Left ventricle myocardium inferior (tissue), 1 donor: ENCODE data around the gene EHBP1L1. TPM values are rescaled to one million over a fixed set of nuclear protein-coding genes. Genes with fewer than 3 reads are reported as not detected.

Experiments used
- DNase-seq: peaks from one replicate; pipeline ENCODE4 v3.0.0-alpha.2; 2020
- H3K27ac ChIP-seq: fragments of 200-600 bp; replicated peaks from 2 replicates; pipeline ENCODE4 v1.8.0; 2021
- H3K27me3 ChIP-seq: fragments of 200-600 bp; 2 replicates; pipeline ENCODE4 v1.8.0; 2021; ENCODE audit warnings: low read depth
- H3K36me3 ChIP-seq: fragments of 200-600 bp; 2 replicates; pipeline ENCODE4 v1.8.0; 2021
- H3K4me1 ChIP-seq: fragments of 200-600 bp; 2 replicates; pipeline ENCODE4 v1.8.0; 2021
- H3K4me3 ChIP-seq: fragments of 200-600 bp; 2 replicates; pipeline ENCODE4 v1.8.0; 2021; ENCODE audit warnings: mild to moderate bottlenecking, moderate library complexity
- H3K9me3 ChIP-seq: fragments of 200-600 bp; replicated peaks from 2 replicates; pipeline ENCODE4 v1.8.0; 2021
- CTCF ChIP-seq: fragments of 200-600 bp; IDR thresholded peaks from 2 replicates; pipeline ENCODE4 v1.8.0; 2021; ENCODE audit warnings: antibody characterized with exemption, mild to moderate bottlenecking, borderline replicate concordance
- intact Hi-C: fragments of 100-400 bp; cut with micrococcal nuclease; formaldehyde crosslinking; loops from one replicate; pipeline ENCODE4 v1.11.0; 2022
- total RNA-seq: library from RNA; stranded (reverse); fragmentation: NEBNext Ultra II Directional; extraction: Animal tissue kit (Norgen Biotek cat#: 25700); gene quantifications from one replicate; pipeline ENCODE4 v1.2.1, GENCODE V29; 2021
- donor health status: DM: no; HTN: yes; CAD: no; lungs with severe emphysema.

EHBP1L1 gene
- total RNA-seq, 1 donor from 2014 or later: 69.5 TPM

- Histone ChIP-seq H3K9me3 (no peaks in the 10 kb centered on the region), H3K4me1 (peaks cover 24% of the 10 kb centered on the region), H3K27me3 (no peaks in the 10 kb centered on the region), H3K4me3 (no peak overlapping the region), H3K36me3 (peaks cover 94% of the 10 kb centered on the region), H3K27ac (no peak overlapping the region)
- intact Hi-C loops: no loop called here
- peak; percentile 70 for DNase-seq
- TF ChIP-seq CTCF: peak; percentile 79
These were observed 49.9 kb downstream of the EHBP1L1 start for GRCh38 chr11:65625628-65626342.

GRCh38 chr11:65627202-65627601, 51.3 kb downstream of the EHBP1L1 start:
- no peak for DNase-seq
- TF ChIP-seq CTCF: no peak
- Histone ChIP-seq H3K4me1 (peaks cover 24% of the 10 kb centered on the region), H3K27ac (no peak overlapping the region), H3K27me3 (no peaks in the 10 kb centered on the region), H3K4me3 (no peak overlapping the region), H3K9me3 (no peaks in the 10 kb centered on the region), H3K36me3 (peaks cover 94% of the 10 kb centered on the region)
- intact Hi-C loops: no loop called here

DNA sequence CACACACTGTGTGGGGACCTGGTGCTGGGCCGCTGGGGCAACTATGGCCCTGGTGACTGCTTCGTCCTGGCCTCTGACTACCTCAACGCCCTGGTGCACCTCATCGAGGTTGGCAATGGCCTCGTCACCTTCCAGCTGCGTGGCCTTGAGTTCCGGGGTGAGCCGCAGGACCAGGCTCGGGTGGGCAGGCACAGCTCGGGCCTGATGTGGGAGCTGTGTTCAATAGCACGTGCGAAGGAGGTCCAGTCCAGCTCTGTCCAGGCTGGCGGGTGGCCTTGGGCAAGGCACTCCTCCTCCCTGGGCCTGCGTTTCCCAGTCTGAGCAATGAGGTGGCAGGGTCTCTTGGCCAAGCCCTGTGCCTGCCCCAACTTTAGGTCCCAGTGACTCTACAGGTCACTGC, 53.7 kb downstream of the EHBP1L1 start:
- peaks cover 95% of the 10 kb centered on the region for H3K36me3 ChIP-seq
- H3K4me1 ChIP-seq: peaks cover 24% of the 10 kb centered on the region
- TF ChIP-seq CTCF: no peak
- H3K27me3 ChIP-seq: no peaks in the 10 kb centered on the region
- intact Hi-C loops: no loop called here
- H3K27ac ChIP-seq: no peak overlapping the region
- DNase-seq: no peak
- H3K9me3 ChIP-seq: no peaks in the 10 kb centered on the region
- H3K4me3 ChIP-seq: no peak overlapping the region

DNA sequence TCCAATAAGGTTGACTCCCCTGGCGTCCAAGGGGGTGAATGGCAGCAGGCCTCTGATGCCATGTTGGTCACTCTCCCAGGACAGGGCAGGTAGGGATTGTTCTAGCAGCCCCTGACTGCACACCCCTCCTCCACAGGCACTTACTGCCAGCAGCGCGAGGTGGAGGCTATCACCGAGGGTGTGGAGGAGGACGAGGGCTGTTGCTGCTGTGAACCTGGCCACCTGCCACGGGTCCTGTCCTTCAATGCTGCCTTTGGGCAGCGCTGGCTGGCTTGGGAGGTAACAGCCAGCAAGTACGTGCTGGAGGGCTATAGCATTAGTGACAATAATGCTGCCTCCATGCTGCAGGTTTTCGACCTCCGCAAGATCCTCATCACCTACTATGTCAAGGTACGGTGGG, 54.4 kb downstream of the EHBP1L1 start:
- Histone ChIP-seq H3K27me3 (no peaks in the 10 kb centered on the region), H3K36me3 (peaks cover 95% of the 10 kb centered on the region), H3K9me3 (no peaks in the 10 kb centered on the region), H3K27ac (peak overlapping the region; percentile 1), H3K4me3 (no peak overlapping the region), H3K4me1 (peaks cover 24% of the 10 kb centered on the region)
- intact Hi-C loops: no loop called here
- peak; percentile 68 for DNase-seq
- TF ChIP-seq CTCF: no peak

DNA sequence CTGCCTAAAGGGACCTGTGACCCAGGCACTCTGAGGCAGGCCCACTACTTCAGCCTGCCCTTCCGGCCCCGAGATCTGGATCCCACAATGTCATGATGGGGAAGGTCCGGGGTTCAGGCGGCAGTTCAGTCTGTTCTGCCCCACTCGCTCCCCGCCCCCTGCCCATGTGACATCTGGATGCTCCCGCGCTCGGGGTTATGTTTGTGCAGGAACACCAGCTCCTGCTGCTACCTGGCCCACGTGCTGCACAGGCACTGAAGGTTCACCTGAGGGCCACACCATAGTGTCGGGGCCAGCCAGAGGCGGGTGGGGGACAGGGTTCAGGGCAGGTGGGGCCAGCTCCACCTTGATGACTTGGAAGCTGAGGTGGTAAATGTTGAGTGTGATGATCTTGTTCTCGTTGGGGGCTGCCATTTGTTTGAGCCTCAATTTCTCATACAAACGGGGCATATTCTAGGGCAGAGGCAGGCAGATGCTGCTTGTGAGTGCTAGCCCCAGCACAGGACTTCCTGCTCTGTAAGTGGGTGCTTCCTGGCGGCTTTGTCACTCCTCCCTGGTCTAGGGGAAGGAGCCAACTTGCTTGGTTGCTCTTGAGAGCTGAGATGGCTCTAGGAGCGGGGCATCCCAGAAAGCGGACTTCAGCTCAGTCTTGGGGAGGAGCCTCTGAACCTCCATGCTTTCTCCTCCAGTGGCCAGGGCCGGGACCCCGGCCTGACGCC, 57.7 kb downstream of the EHBP1L1 start:
- Histone ChIP-seq H3K36me3 (peaks cover 86% of the 10 kb centered on the region), H3K27me3 (no peaks in the 10 kb centered on the region), H3K27ac (no peak overlapping the region), H3K9me3 (no peaks in the 10 kb centered on the region), H3K4me1 (peaks cover 36% of the 10 kb centered on the region), H3K4me3 (no peak overlapping the region)
- intact Hi-C loops: no loop called here
- DNase-seq: no peak
- no peak for TF ChIP-seq CTCF
